Measurements from ENCODE around the gene PFKFB3.

PFKFB3 gene

GRCh38 chr10:6171881-6172695 is 30.6 kb upstream of the PFKFB3 start:
- TF ChIP-seq GATA2 (IDR thresholded peaks at IDR 0.05; ENCODE audit: low read depth, low read length) = no peak
- TF ChIP-seq GATA3 (IDR thresholded peaks at IDR 0.05; ENCODE audit: low read depth, low read length) = no peak

- TF ChIP-seq GATA2 (IDR thresholded peaks at IDR 0.05; ENCODE audit: low read depth, low read length) (no peak), GATA3 (IDR thresholded peaks at IDR 0.05; ENCODE audit: low read depth, low read length) (no peak)
These were observed 29.5 kb upstream of the PFKFB3 start for GRCh38 chr10:6173203-6173602.

GRCh38 chr10:6174201-6174874 is 28.4 kb upstream of the PFKFB3 start:
- no peak for TF ChIP-seq GATA3 (IDR thresholded peaks at IDR 0.05; ENCODE audit: low read depth, low read length)
- TF ChIP-seq GATA2 (IDR thresholded peaks at IDR 0.05; ENCODE audit: low read depth, low read length) = no peak

- no peak for TF ChIP-seq GATA2 (IDR thresholded peaks at IDR 0.05; ENCODE audit: low read depth, low read length)
- TF ChIP-seq GATA3 (IDR thresholded peaks at IDR 0.05; ENCODE audit: low read depth, low read length) = no peak
These were observed 27.2 kb upstream of the PFKFB3 start for GRCh38 chr10:6175329-6176055.

- TF ChIP-seq GATA2 (IDR thresholded peaks at IDR 0.05; ENCODE audit: low read depth, low read length) (no peak), GATA3 (IDR thresholded peaks at IDR 0.05; ENCODE audit: low read depth, low read length) (no peak)
These were observed 26.0 kb upstream of the PFKFB3 start for GRCh38 chr10:6176691-6177231.

GRCh38 chr10:6177880-6178281 is 24.9 kb upstream of the PFKFB3 start:
- TF ChIP-seq GATA2 (IDR thresholded peaks at IDR 0.05; ENCODE audit: low read depth, low read length) (no peak), GATA3 (IDR thresholded peaks at IDR 0.05; ENCODE audit: low read depth, low read length) (no peak)

- TF ChIP-seq GATA2 (IDR thresholded peaks at IDR 0.05; ENCODE audit: low read depth, low read length) (no peak), GATA3 (IDR thresholded peaks at IDR 0.05; ENCODE audit: low read depth, low read length) (no peak)
These were observed 24.2 kb upstream of the PFKFB3 start for GRCh38 chr10:6178581-6178980.

GRCh38 chr10:6179078-6179477 is 23.7 kb upstream of the PFKFB3 start:
- TF ChIP-seq GATA3 (IDR thresholded peaks at IDR 0.05; ENCODE audit: low read depth, low read length) (no peak), GATA2 (IDR thresholded peaks at IDR 0.05; ENCODE audit: low read depth, low read length) (no peak)

- TF ChIP-seq GATA3 (IDR thresholded peaks at IDR 0.05; ENCODE audit: low read depth, low read length) = no peak
These were observed 22.1 kb upstream of the PFKFB3 start for GRCh38 chr10:6180480-6181110.

GRCh38 chr10:6181249-6181648 is 21.5 kb upstream of the PFKFB3 start:
- TF ChIP-seq GATA2 (IDR thresholded peaks at IDR 0.05; ENCODE audit: low read depth, low read length) (no peak), GATA3 (IDR thresholded peaks at IDR 0.05; ENCODE audit: low read depth, low read length) (no peak)

- TF ChIP-seq GATA2 (IDR thresholded peaks at IDR 0.05; ENCODE audit: low read depth, low read length) (no peak), GATA3 (IDR thresholded peaks at IDR 0.05; ENCODE audit: low read depth, low read length) (no peak)
These were observed 20.2 kb upstream of the PFKFB3 start for GRCh38 chr10:6182454-6183098.

GRCh38 chr10:6185039-6185716 is 17.6 kb upstream of the PFKFB3 start:
- TF ChIP-seq GATA3 (IDR thresholded peaks at IDR 0.05; ENCODE audit: low read depth, low read length) = no peak
- TF ChIP-seq GATA2 (IDR thresholded peaks at IDR 0.05; ENCODE audit: low read depth, low read length) = no peak

- no peak for TF ChIP-seq GATA2 (IDR thresholded peaks at IDR 0.05; ENCODE audit: low read depth, low read length)
- TF ChIP-seq GATA3 (IDR thresholded peaks at IDR 0.05; ENCODE audit: low read depth, low read length) = no peak
These were observed 15.9 kb upstream of the PFKFB3 start for GRCh38 chr10:6186894-6187256.
